Measurements from ENCODE around the gene BATF3.

DNA sequence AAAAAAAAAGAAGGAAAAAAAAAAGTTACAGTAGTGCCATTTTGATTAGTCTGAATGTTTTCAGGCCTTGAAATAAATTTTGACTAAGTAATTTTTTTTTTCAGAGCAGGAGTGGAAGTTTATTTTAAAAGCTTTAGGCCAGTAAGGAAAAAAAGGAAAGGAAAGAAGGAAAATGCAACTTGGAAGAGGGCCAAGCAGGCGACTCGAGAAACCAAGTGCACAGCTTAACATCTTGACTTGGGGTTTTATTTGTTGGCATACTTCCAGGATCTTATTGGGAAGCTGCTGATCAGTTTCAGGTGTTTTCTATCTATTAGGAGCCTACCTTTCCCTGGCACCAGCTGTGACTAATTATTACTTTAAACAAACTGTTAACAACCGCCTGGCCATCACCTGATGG lies 49.4 kb downstream of the BATF3 start:
- no peak for TF ChIP-seq TCF12 (IDR thresholded peaks at IDR 0.05; ENCODE audit: low read depth)
- TF ChIP-seq YY1 (IDR thresholded peaks at IDR 0.05; ENCODE audit: low read depth): no peak
- no peak for TF ChIP-seq ZBTB7A (IDR thresholded peaks at IDR 0.05; ENCODE audit: low read depth)
- TF ChIP-seq TAF1 (IDR thresholded peaks at IDR 0.05; ENCODE audit: low read depth): no peak
- no peak for TF ChIP-seq TEAD4 (IDR thresholded peaks at IDR 0.05)
- no peak for TF ChIP-seq USF1 (IDR thresholded peaks at IDR 0.05)
